ENCODE results near the gene COL27A1. TPM values are rescaled to one million over a fixed set of nuclear protein-coding genes. Genes with fewer than 3 reads are reported as not detected.

Gene COL27A1
- total RNA-seq, 1 donor from 2014 or later: 3.7 TPM

DNA sequence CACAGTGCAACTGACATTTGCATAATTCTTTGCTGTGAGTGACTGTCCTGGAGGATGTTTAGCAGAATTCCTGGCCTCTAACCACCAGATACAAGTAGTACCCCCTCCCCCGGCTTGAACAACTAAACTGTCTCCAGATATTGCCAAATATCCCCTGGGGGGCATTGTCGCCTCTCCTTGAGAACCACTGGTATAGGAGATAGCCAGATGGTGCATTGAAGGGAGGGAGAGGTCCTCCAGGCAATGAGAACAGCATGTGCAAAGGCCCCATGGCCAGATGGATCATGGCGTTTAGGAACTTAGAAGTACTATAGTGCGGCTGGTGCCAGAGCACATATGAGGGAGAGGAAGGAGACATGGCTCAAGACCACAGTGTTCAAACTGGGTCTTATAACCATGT lies 148.6 kb downstream of the COL27A1 start:
- Mint-ChIP-seq H3K36me3 (ENCODE audit: low read depth) (no peaks in the 10 kb centered on the region), H3K27ac (no peak overlapping the region), H3K4me1 (ENCODE audit: low read depth) (no peaks in the 10 kb centered on the region), H3K9me3 (no peaks in the 10 kb centered on the region), H3K27me3 (ENCODE audit: low read depth) (no peaks in the 10 kb centered on the region), H3K4me3 (ENCODE audit: low read depth) (no peak overlapping the region)
- intact Hi-C loops (cut with micrococcal nuclease): no loop called here
- DNase-seq (ENCODE audit: low spot score): no peak

DNA sequence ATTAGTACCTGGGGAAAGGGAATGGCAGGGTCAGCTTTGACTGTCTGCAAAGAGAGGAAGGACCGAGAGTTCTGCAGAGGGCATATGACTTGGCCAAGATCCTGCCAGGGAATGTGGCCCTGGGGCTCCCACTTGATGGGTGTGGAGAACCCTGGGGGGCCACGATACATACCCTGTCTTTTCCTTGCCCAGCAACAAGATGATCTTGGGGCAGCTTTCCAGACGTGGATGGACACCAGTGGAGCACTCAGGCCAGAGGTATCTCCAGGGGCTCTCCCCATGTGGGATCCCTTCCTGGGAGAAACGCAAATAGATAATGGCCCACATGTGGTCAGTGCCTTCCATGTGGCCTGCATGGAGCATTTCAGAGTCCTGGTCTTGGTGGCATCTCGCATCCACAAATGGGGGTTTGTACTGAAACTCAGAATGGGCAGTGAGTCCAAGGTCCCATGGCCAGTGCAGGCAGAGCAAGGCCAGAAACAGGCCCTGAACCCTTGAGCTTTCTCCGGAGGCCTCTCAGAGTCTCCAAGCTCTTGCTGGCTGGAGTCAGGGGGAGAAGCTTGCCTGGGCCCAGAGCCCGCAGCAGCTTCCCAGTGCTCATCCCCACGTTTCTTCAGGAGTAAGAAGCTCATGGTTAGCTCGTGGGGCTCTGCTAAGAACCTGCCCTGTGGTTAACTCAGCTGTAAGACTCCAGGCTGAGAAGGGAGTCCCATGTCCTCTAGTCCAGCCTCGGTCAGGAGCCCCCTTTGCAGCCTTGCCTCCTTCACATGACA lies 149.3 kb downstream of the COL27A1 start:
- H3K36me3 Mint-ChIP-seq (ENCODE audit: low read depth): no peaks in the 10 kb centered on the region
- no peaks in the 10 kb centered on the region for H3K4me1 Mint-ChIP-seq (ENCODE audit: low read depth)
- no peak overlapping the region for H3K4me3 Mint-ChIP-seq (ENCODE audit: low read depth)
- DNase-seq (ENCODE audit: low spot score): no peak
- no peaks in the 10 kb centered on the region for H3K27me3 Mint-ChIP-seq (ENCODE audit: low read depth)
- no peaks in the 10 kb centered on the region for H3K9me3 Mint-ChIP-seq
- no peak overlapping the region for H3K27ac Mint-ChIP-seq
- intact Hi-C loops (cut with micrococcal nuclease): no loop called here

DNA sequence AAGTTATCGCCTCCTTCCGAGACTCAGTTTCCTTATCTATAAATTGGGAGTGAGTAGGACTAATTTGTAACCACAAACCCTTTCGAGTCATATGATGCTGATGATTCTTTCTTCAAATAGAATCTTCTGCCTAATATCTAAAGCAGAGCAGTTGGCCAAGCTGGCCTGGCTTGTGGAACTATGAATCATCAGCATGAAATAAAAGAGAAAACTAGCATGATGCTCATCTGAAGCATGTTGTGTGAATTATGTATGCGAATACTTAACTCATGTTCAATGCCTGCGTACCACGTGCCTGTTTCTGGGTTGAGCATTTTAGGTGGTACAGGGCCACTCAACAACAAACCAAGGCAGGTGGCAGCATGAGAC lies 152.5 kb downstream of the COL27A1 start:
- no peak for DNase-seq (ENCODE audit: low spot score)
- Mint-ChIP-seq H3K27me3 (ENCODE audit: low read depth) (no peaks in the 10 kb centered on the region), H3K9me3 (no peaks in the 10 kb centered on the region), H3K4me1 (ENCODE audit: low read depth) (no peaks in the 10 kb centered on the region), H3K4me3 (ENCODE audit: low read depth) (no peak overlapping the region), H3K36me3 (ENCODE audit: low read depth) (no peaks in the 10 kb centered on the region), H3K27ac (no peak overlapping the region)
- intact Hi-C loops (cut with micrococcal nuclease): no loop called here

DNA sequence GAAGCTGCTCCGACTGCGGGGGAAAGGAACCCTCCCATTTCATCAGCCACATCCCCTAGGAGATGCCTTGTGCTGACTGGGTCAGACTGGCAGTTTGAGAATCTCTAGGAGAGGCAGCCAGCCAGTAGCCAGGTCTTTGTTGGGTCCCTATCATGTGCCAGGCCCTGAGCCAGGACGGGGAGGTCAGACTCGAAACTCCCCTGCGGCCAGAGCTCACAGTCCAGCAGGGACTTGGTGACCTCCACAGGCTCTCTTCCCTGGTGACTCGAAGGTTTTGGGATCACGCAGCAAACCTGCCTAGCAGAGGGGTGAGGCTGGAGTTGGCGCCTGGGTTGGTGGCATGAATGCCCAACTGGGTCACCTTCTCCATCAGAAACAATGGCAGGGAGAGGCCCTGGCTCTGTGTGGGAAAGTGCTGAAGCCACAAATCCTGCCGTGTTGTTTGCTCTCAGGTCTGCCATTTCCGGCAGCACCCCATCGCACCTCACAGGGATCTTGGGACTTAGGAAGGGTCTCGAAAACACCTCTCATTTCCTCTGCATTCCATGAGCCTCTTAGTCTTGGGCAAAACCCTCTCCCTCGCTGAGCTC lies 153.1 kb downstream of the COL27A1 start:
- Mint-ChIP-seq H3K36me3 (ENCODE audit: low read depth) (no peaks in the 10 kb centered on the region), H3K9me3 (no peaks in the 10 kb centered on the region), H3K4me1 (ENCODE audit: low read depth) (no peaks in the 10 kb centered on the region), H3K4me3 (ENCODE audit: low read depth) (no peak overlapping the region), H3K27ac (no peak overlapping the region), H3K27me3 (ENCODE audit: low read depth) (no peaks in the 10 kb centered on the region)
- DNase-seq (ENCODE audit: low spot score): no peak
- intact Hi-C loops (cut with micrococcal nuclease): no loop called here

DNA sequence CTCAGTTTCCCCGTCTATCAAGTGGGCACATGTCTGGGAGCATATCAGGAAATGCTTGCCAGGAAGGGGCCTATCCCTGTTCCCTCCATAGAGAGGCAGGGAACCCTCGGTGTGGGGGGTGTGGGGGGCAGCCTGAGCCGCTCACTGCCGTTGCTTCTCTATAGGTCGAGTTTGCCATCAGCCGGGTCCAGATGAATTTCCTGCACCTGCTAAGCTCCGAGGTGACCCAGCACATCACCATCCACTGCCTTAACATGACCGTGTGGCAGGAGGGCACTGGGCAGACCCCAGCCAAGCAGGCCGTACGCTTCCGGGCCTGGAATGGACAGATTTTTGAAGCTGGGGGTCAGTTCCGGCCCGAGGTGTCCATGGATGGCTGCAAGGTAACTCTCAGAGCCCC lies 153.8 kb downstream of the COL27A1 start:
- Mint-ChIP-seq H3K4me1 (ENCODE audit: low read depth) (no peaks in the 10 kb centered on the region), H3K4me3 (ENCODE audit: low read depth) (no peak overlapping the region), H3K27me3 (ENCODE audit: low read depth) (no peaks in the 10 kb centered on the region), H3K9me3 (no peaks in the 10 kb centered on the region), H3K27ac (no peak overlapping the region), H3K36me3 (ENCODE audit: low read depth) (no peaks in the 10 kb centered on the region)
- intact Hi-C loops (cut with micrococcal nuclease): no loop called here
- no peak for DNase-seq (ENCODE audit: low spot score)

DNA sequence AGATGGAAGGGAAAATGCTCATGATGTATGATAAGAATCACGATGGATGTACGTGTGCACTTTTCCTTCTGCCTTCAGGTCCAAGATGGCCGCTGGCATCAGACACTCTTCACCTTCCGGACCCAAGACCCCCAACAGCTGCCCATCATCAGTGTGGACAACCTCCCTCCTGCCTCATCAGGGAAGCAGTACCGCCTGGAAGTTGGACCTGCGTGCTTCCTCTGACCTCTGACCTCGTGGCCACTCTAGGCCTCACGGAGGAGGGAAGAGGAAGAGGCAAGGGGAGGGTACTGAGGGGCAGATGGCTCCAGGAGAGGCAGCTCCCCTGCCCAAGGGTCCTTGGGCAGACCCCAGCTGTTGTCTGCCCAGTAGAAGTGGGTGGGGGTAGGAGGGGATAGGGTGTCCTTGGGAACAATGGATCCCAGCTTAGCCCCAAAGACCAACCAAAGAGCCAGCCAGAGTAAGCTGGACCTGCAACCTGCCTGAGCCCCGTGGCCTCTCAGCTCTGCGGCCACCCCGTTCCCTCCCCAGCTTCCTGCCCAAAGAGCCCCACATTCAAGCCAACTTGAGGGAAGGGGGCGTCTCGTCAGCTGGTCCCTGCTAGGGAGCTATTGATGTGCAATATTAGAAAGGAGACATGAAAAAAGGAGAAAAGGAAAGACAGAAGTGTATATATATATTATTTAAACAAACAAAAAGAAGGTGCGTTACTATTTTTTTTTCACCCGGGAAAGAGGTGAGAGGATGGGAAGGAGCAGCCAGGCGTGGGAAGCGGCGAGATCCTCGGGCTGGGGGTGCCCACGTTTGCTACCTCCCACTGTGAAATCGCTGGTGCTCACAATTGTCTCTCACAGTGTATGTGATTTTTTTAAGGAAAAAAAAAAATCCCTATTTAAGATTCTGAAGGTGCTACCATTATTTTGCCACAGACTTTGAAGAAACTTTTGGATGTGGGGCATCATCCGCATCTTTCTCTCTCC lies 155.4 kb downstream of the COL27A1 start:
- no peaks in the 10 kb centered on the region for H3K9me3 Mint-ChIP-seq
- H3K4me3 Mint-ChIP-seq (ENCODE audit: low read depth): no peak overlapping the region
- no peaks in the 10 kb centered on the region for H3K27me3 Mint-ChIP-seq (ENCODE audit: low read depth)
- H3K27ac Mint-ChIP-seq: no peak overlapping the region
- H3K36me3 Mint-ChIP-seq (ENCODE audit: low read depth): no peaks in the 10 kb centered on the region
- no peak for DNase-seq (ENCODE audit: low spot score)
- H3K4me1 Mint-ChIP-seq (ENCODE audit: low read depth): no peaks in the 10 kb centered on the region
- intact Hi-C loops (cut with micrococcal nuclease): no loop called here

DNA sequence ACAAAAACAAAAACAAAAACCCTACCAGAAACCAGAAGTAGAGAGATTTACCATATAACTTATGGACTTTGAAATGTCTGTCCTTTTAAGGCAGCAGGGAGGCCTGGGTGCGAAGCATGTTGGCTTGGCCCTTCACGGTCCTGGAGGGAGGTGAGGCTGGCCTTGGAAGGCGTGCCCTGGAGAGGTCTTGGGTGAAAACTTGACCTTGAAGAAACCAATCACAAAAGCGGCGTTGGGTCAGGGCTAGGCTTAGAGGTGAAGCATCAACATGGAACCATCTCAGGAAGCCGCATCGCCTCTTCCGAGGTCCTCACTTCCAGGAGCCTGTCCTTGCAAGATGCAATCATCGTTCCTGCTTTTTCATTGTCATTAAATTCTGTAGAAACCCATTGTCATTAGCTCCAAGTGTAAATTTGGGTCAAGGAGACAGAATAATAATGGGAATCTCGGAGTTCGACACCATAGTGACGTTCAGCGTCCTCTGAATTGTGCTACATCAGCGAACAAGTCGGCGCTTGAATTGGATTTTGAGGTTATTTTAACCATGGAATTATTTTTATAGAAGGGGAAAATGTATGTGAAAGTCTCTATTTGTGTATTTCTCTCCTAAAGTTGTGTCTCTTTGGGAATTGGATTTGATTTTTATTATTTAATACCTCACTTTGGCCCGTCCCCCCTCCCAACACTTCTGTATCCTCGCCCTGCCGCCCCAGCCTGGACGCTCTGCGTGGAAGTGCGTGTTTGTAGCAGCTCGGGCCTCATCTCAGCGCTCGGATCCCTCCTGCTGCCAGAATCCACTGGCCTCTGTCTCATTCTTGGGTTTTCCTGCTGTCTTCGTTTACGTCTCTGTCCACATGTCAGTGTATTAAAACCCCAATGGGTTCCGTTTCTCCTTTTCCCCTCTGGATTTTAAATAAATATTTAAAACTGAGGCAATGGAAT lies 156.5 kb downstream of the COL27A1 start:
- Mint-ChIP-seq H3K4me3 (ENCODE audit: low read depth) (no peak overlapping the region), H3K9me3 (no peaks in the 10 kb centered on the region), H3K27me3 (ENCODE audit: low read depth) (no peaks in the 10 kb centered on the region), H3K36me3 (ENCODE audit: low read depth) (no peaks in the 10 kb centered on the region), H3K4me1 (ENCODE audit: low read depth) (no peaks in the 10 kb centered on the region), H3K27ac (no peak overlapping the region)
- intact Hi-C loops (cut with micrococcal nuclease): no loop called here
- DNase-seq (ENCODE audit: low spot score): no peak

DNA sequence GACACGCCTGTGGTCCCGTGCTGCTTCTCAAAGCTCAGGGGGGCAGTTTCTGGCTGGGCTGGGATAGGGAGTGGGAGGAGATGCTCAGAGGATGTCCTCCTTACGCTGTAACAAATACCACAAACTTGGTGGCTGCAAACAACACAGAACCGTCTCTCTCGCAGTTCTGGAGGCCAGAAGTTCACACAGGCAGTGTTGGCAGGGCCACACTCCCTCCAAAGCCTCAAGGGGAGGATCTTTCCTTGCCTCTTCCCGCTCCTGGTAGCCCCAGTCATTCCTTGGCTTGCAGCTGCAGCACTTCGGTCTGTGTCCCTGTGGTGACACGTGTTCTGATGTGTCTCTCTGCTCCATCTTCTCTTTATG lies 157.2 kb downstream of the COL27A1 start:
- Mint-ChIP-seq H3K9me3 (no peaks in the 10 kb centered on the region), H3K4me1 (ENCODE audit: low read depth) (no peaks in the 10 kb centered on the region), H3K27ac (no peak overlapping the region), H3K27me3 (ENCODE audit: low read depth) (no peaks in the 10 kb centered on the region), H3K36me3 (ENCODE audit: low read depth) (no peaks in the 10 kb centered on the region), H3K4me3 (ENCODE audit: low read depth) (no peak overlapping the region)
- DNase-seq (ENCODE audit: low spot score): no peak
- intact Hi-C loops (cut with micrococcal nuclease): no loop called here

DNA sequence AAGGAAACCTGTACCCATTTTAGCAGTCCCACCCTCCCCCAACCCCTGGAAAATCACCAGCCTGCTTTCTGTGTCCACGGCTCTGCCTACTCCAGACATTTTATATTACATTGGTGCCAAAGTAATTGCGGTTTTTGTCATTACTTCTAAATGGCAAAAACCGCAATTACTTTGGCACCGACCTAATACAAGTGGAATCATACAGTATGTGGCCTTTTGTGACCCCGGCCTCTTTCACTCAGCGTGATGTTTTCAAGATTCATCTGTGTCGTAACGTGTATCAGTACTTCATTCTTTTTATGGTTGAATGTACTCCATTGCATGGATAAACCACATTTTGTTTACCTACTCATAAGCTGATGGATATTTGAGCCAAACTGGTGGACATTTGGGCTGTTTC lies 157.8 kb downstream of the COL27A1 start:
- Mint-ChIP-seq H3K36me3 (ENCODE audit: low read depth) (no peaks in the 10 kb centered on the region), H3K27me3 (ENCODE audit: low read depth) (no peaks in the 10 kb centered on the region), H3K27ac (no peak overlapping the region), H3K4me1 (ENCODE audit: low read depth) (peaks cover 4% of the 10 kb centered on the region), H3K9me3 (no peaks in the 10 kb centered on the region), H3K4me3 (ENCODE audit: low read depth) (no peak overlapping the region)
- intact Hi-C loops (cut with micrococcal nuclease): no loop called here
- DNase-seq (ENCODE audit: low spot score): no peak

DNA sequence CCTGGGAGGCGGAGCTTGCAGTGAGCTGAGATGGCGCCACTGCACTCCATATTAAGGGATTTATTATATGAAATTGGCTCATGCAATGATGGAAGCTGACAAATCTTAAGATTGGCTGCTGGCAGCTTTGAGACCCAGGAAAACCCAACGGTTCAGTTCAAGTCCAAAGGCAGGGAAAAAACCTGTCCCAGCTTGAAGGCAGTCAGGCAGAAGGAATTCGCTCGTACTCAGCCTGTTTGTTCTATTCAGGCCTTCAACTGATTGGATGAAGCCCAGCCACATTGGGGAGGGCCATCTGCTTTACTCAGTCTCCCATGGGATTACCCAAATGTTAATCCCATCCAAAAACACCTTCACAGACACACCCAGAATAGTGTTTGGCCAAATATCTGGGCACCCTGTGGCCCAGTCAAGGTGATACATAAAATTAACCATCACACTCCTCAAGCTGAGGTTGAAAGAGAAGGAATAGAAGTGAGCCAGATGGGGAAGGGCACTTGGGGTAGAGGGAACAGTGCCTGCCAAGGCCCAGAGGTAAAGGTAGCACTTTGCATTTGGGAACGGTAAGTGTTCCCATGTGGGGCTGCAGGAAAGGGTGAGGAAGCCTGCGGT lies 159.0 kb downstream of the COL27A1 start:
- no peak for DNase-seq (ENCODE audit: low spot score)
- Mint-ChIP-seq H3K27ac (no peak overlapping the region), H3K9me3 (no peaks in the 10 kb centered on the region), H3K4me1 (ENCODE audit: low read depth) (peaks cover 8% of the 10 kb centered on the region), H3K4me3 (ENCODE audit: low read depth) (no peak overlapping the region), H3K36me3 (ENCODE audit: low read depth) (no peaks in the 10 kb centered on the region), H3K27me3 (ENCODE audit: low read depth) (no peaks in the 10 kb centered on the region)
- intact Hi-C loops (cut with micrococcal nuclease): no loop called here

DNA sequence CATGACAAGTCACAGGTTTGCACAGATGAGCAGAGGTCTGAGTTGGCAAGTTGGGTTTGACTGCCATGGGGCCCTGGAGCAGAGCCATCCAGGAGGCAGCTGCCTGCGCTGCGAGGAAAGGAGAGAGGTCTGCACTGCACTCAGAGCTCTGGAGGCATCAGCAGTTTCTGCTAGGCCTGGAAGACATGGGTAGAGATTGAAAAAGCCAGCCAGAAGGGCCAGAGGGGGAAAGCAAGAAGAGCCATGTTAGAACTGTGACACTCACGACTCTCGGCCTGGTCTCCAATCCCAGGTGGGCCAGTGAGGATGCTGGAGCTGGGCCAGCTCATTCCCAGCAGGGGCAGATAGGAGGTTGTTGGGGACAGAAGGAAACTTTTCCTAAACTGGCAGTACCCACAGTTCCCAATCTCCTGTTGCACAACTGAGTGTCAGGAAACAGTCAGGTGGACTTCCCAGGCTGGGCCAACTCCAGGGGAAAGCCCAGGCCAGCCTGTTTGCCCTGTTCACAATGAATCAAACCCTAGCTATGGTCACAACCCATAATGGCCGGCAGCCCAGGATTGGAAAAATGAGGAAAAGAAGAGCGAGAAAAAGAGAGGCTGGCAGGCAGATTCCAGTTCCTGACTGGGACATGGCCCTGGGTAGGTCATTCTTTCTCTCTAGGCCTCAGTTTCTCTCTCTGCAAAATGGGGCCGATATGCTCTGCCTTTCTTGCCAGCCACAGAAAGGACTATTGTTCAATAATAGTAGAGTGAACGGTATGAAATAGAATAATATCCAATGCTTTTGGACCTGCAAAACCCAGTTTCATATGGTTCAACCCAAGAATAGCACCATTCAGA lies 159.8 kb downstream of the COL27A1 start:
- H3K36me3 Mint-ChIP-seq (ENCODE audit: low read depth): no peaks in the 10 kb centered on the region
- H3K27me3 Mint-ChIP-seq (ENCODE audit: low read depth): no peaks in the 10 kb centered on the region
- H3K9me3 Mint-ChIP-seq: no peaks in the 10 kb centered on the region
- DNase-seq (ENCODE audit: low spot score): no peak
- peaks cover 8% of the 10 kb centered on the region for H3K4me1 Mint-ChIP-seq (ENCODE audit: low read depth)
- intact Hi-C loops (cut with micrococcal nuclease): no loop called here
- no peak overlapping the region for H3K27ac Mint-ChIP-seq
- H3K4me3 Mint-ChIP-seq (ENCODE audit: low read depth): no peak overlapping the region
